ENCODE measurements around the gene DPYSL3. TPM values are rescaled to one million over a fixed set of nuclear protein-coding genes. Genes with fewer than 3 reads are reported as not detected.

Gene DPYSL3
- polyA plus RNA-seq, 1 of the 3 experiments (the other 2 are of a cell fraction), result 123 TPM

GRCh38 chr5:147426640-147427327, 83.1 kb downstream of the DPYSL3 start:
- no peak overlapping the region for H3K27ac ChIP-seq (ENCODE audit: low read depth in 2 of 2, low read length in 1 of 2)
- no peak overlapping the region for H2AFZ ChIP-seq (ENCODE audit: low read depth)
- peaks cover 14 to 17% of the 10 kb centered on the region in 2 experiments; a peak in 3 of 4 replicates for H3K4me1 ChIP-seq (ENCODE audit: control insufficient read depth in 1 of 2, insufficient read depth in 2 of 2, low read depth in 1 of 2, low read length in 1 of 2)
- POLR2A ChIA-PET, result no interaction called here
- CTCF ChIA-PET, result interaction anchor here (1.1 to 1.9 kb wide), 7 partner anchors 16 to 150 kb away, joined by 3 to 6 read pairs (median 4); no protein-coding TSS in a partner anchor
- H3K4me2 ChIP-seq, result no peak overlapping the region
- H3K27me3 ChIP-seq (ENCODE audit: insufficient read depth), result no peaks in the 10 kb centered on the region
- no peak overlapping the region for H3K4me3 ChIP-seq (ENCODE audit: low read depth in 2 of 2, low read length in 1 of 2)
- H3F3A ChIP-seq (replicated peaks; ENCODE audit: insufficient read depth), result peaks cover 8% of the 10 kb centered on the region
- H3K9ac ChIP-seq, result no peak overlapping the region
- peaks cover 48% of the 10 kb centered on the region for H4K20me1 ChIP-seq (ENCODE audit: insufficient read depth)
- H3K79me2 ChIP-seq (ENCODE audit: insufficient read depth), result peaks cover 80% of the 10 kb centered on the region
- no peak for DNase-seq
- H3K9me3 ChIP-seq, result no peaks in the 10 kb centered on the region
- TF ChIP-seq MXI1 (IDR thresholded peaks at IDR 0.05; ENCODE audit: low read depth, low read length) (no peak), POLR2AphosphoS5 (IDR thresholded peaks at IDR 0.05; ENCODE audit: low read depth, low read length) (no peak)
- peaks cover 15 to 33% of the 10 kb centered on the region in 2 experiments for H3K36me3 ChIP-seq (replicated peaks in 1 of 2; ENCODE audit: control insufficient read depth in 1 of 2, insufficient read depth in 2 of 2, low read length in 1 of 2)
- WGBS (ENCODE audit: low lambda C conversion rate), result 92% methylated on average over 3 of the region's 3 CpGs
- no peaks in the 10 kb centered on the region for H3K9me2 ChIP-seq

GRCh38 chr5:147418613-147419012, 91.3 kb downstream of the DPYSL3 start:
- peaks cover 0 to 5% of the 10 kb centered on the region in 2 experiments; a peak in 1 of 4 replicates for H3K4me1 ChIP-seq (ENCODE audit: control insufficient read depth in 1 of 2, insufficient read depth in 2 of 2, low read depth in 1 of 2, low read length in 1 of 2)
- H3K4me3 ChIP-seq (ENCODE audit: low read depth in 2 of 2, low read length in 1 of 2), result no peak overlapping the region
- H3K27me3 ChIP-seq (ENCODE audit: insufficient read depth), result no peaks in the 10 kb centered on the region
- H3F3A ChIP-seq (replicated peaks; ENCODE audit: insufficient read depth), result no peaks in the 10 kb centered on the region
- no peak overlapping the region for H3K4me2 ChIP-seq
- H3K36me3 ChIP-seq (replicated peaks in 1 of 2; ENCODE audit: control insufficient read depth in 1 of 2, insufficient read depth in 2 of 2, low read length in 1 of 2), result peaks cover 59 to 75% of the 10 kb centered on the region in 2 experiments
- ChIA-PET CTCF (interaction anchor here (0.7 to 1.8 kb wide), 5 partner anchors 9 to 160 kb away, joined by 3 to 7 read pairs (median 3); no protein-coding TSS in a partner anchor), POLR2A (no interaction called here)
- no peak overlapping the region for H3K9ac ChIP-seq
- no peak for DNase-seq
- H3K9me2 ChIP-seq, result no peaks in the 10 kb centered on the region
- H3K27ac ChIP-seq (ENCODE audit: low read depth in 2 of 2, low read length in 1 of 2), result no peak overlapping the region
- H4K20me1 ChIP-seq (ENCODE audit: insufficient read depth), result peaks cover 23% of the 10 kb centered on the region; the same call in 1 of the 2 replicates
- no peak overlapping the region for H2AFZ ChIP-seq (ENCODE audit: low read depth)
- WGBS (ENCODE audit: low lambda C conversion rate), result 87% methylated on average over 2 of the region's 2 CpGs
- H3K9me3 ChIP-seq, result no peaks in the 10 kb centered on the region
- TF ChIP-seq GABPA (IDR thresholded peaks at IDR 0.05; ENCODE audit: low read depth) (no peak), ELF1 (IDR thresholded peaks at IDR 0.05) (no peak), MEF2A (IDR thresholded peaks at IDR 0.05; ENCODE audit: borderline replicate concordance, low read depth) (no peak), MXI1 (IDR thresholded peaks at IDR 0.05; ENCODE audit: low read depth, low read length) (no peak), MAX (IDR thresholded peaks at IDR 0.05; ENCODE audit: low read depth) (no peak), FOXM1 (IDR thresholded peaks at IDR 0.05; ENCODE audit: low read depth) (no peak), TEAD4 (IDR thresholded peaks at IDR 0.05; ENCODE audit: borderline replicate concordance, insufficient read depth) (no peak), RCOR1 (IDR thresholded peaks at IDR 0.05; ENCODE audit: low read length) (no peak), RXRA (IDR thresholded peaks at IDR 0.05; ENCODE audit: borderline replicate concordance, low read depth) (no peak), YY1 (IDR thresholded peaks at IDR 0.05; ENCODE audit: low read depth) (no peak)
- peaks cover 28% of the 10 kb centered on the region for H3K79me2 ChIP-seq (ENCODE audit: insufficient read depth)

Measured in SK-N-SH (cell line).